Liver (tissue), 9 donors: ENCODE results near the gene AGAP2. TPM values are rescaled to one million over a fixed set of nuclear protein-coding genes. Genes with fewer than 3 reads are reported as not detected.

Experiments
- DNase-seq: peaks from one replicate; pipeline ENCODE4 v3.0.0-alpha.2; 2017; ENCODE audit warnings: low spot score
- H3K27ac ChIP-seq, 2 donors: one replicate each; pipeline ENCODE4 v1.7.0; 2013; ENCODE audit warnings: inconsistent platforms in 2 of 2, low read length in 2 of 2, control low read depth in 1 of 2, low read depth in 1 of 2, mild to moderate bottlenecking in 1 of 2
- H3K27me3 ChIP-seq, 4 donors: one replicate each; pipeline versions ENCODE4 v1.6.1 to v1.7.0; 2013; ENCODE audit warnings: low read length in 3 of 4, inconsistent platforms in 1 of 4, mild to moderate bottlenecking in 1 of 4, moderate library complexity in 1 of 4; ENCODE audit not compliant: control insufficient read depth in 4 of 4, insufficient read depth in 4 of 4
- H3K36me3 ChIP-seq, 4 donors: one replicate each; pipeline versions ENCODE4 v1.6.1 to v1.7.0; 2013; ENCODE audit warnings: low read length in 3 of 4, mild to moderate bottlenecking in 3 of 4, low read depth in 1 of 4, moderate library complexity in 1 of 4; ENCODE audit not compliant: control insufficient read depth in 4 of 4, insufficient read depth in 3 of 4
- H3K4me1 ChIP-seq, 4 donors: one replicate each; pipeline versions ENCODE4 v1.6.1 to v1.7.0; 2013; ENCODE audit warnings: low read length in 3 of 4, mild to moderate bottlenecking in 3 of 4, moderate library complexity in 1 of 4; ENCODE audit not compliant: control insufficient read depth in 4 of 4, insufficient read depth in 4 of 4
- H3K4me3 ChIP-seq, 3 donors: one replicate each; pipeline versions ENCODE4 v1.6.1 to v1.7.0; 2013; ENCODE audit warnings: low read length in 3 of 3, control low read depth in 1 of 3, low read depth in 1 of 3, mild to moderate bottlenecking in 1 of 3
- H3K9ac ChIP-seq, 2 donors: one replicate each; pipeline ENCODE4 v1.7.0; 2013; ENCODE audit warnings: low read length in 2 of 2, mild to moderate bottlenecking in 2 of 2, moderate library complexity in 2 of 2, control low read depth in 1 of 2, low read depth in 1 of 2
- H3K9me3 ChIP-seq, 4 donors: one replicate each; pipeline versions ENCODE4 v1.6.1 to v1.7.0; 2013; ENCODE audit warnings: low read length in 3 of 4; ENCODE audit not compliant: control insufficient read depth in 4 of 4
- ATF3 ChIP-seq: IDR thresholded peaks from 2 replicates; pipeline ENCODE4 v1.6.1; 2016; ENCODE audit warnings: antibody characterized with exemption
- EGR1 ChIP-seq, 2 donors: IDR thresholded peaks; 2 replicates each; pipeline ENCODE4 v1.6.1; 2016 to 2018; ENCODE audit warnings: antibody characterized with exemption in 2 of 2, low read depth in 2 of 2
- FOXA1 ChIP-seq: IDR thresholded peaks from 2 replicates; pipeline ENCODE4 v1.6.1; 2016; ENCODE audit warnings: antibody characterized with exemption
- GABPA ChIP-seq, 2 donors: IDR thresholded peaks in 1 of 2; conservative IDR thresholded peaks in 1 of 2; 2 replicates each; pipeline ENCODE4 v1.6.1; 2016; ENCODE audit warnings: antibody characterized with exemption in 2 of 2, mild to moderate bottlenecking in 1 of 2, moderate library complexity in 1 of 2
- HNF4A ChIP-seq, 2 donors: conservative IDR thresholded peaks; 2 replicates each; pipeline ENCODE4 v1.6.1; 2016; ENCODE audit warnings: antibody characterized with exemption in 2 of 2, mild to moderate bottlenecking in 2 of 2
- JUND ChIP-seq, 2 donors: IDR thresholded peaks; 2 replicates each; pipeline ENCODE4 v1.6.1; 2016; ENCODE audit warnings: antibody characterized with exemption in 2 of 2
- NR2F2 ChIP-seq: IDR thresholded peaks from 2 replicates; pipeline ENCODE4 v1.6.1; 2016; ENCODE audit warnings: antibody characterized with exemption
- RAD21 ChIP-seq, 2 donors: IDR thresholded peaks; 2 replicates each; pipeline ENCODE4 v1.6.1; 2016; ENCODE audit warnings: antibody characterized with exemption in 2 of 2, mild to moderate bottlenecking in 2 of 2
- SP1 ChIP-seq: IDR thresholded peaks from 2 replicates; pipeline ENCODE4 v1.6.1; 2018; ENCODE audit warnings: antibody characterized with exemption, mild to moderate bottlenecking
- TAF1 ChIP-seq: conservative IDR thresholded peaks from 2 replicates; pipeline ENCODE4 v1.6.1; 2016; ENCODE audit warnings: antibody characterized with exemption, mild to moderate bottlenecking
- YY1 ChIP-seq: IDR thresholded peaks from 2 replicates; pipeline ENCODE4 v1.6.1; 2016; ENCODE audit warnings: antibody characterized with exemption, mild to moderate bottlenecking
- WGBS: extraction: QIAGEN DNeasy Blood & Tissue Kit; methylation state at CpG from one replicate; pipeline ENCODE4 v1.1.7; 2013; 5-methylcytosine and 5-hydroxymethylcytosine counted together
- polyA plus RNA-seq, 2 donors: library from polyadenylated mRNA; stranded (reverse) in 1 of 2; unstranded in 1 of 2; fragments of 200-250 nt in 1 of 2; fragments of >200 nt in 1 of 2; fragmentation: Nextera tagmentation in 1 of 2; extraction: Ambion mirVana in 1 of 2; gene quantifications; one replicate each; pipeline versions ENCODE4 v1.2.1 to v1.2.3, GENCODE V29; 2013 to 2015
- total RNA-seq, 2 donors: library from RNA; depleted of rRNA; stranded (reverse); fragments of >200 nt; gene quantifications; one replicate each; pipeline ENCODE4 v1.2.3, GENCODE V29; 2014
- TF ChIP-seq, protein P1 (sequence below): IDR thresholded peaks from 2 replicates; pipeline ENCODE4 v1.6.1; 2016; ENCODE audit warnings: antibody characterized with exemption, mild to moderate bottlenecking
- TF ChIP-seq, protein P2 (sequence below): IDR thresholded peaks from 2 replicates; pipeline ENCODE4 v1.6.1; 2016; ENCODE audit warnings: antibody characterized with exemption
- donor health status: healthy.
- donor health status: healthy.
- donor health status: healthy.
- donor health status: healthy.
- donor health status: healthy.

Gene AGAP2
- total and polyA plus RNA-seq, 4 donors: 0.18 to 1.7 (median 0.64) TPM

- no peak for DNase-seq
- Histone ChIP-seq H3K27ac (no peak overlapping the region), H3K4me3 (no peak overlapping the region), H3K36me3 (no peaks in the 10 kb centered on the region), H3K9ac (no peak overlapping the region), H3K27me3 (peaks cover 0 to 2% (median 0%) of the 10 kb centered on the region in 4 donors), H3K9me3 (no peaks in the 10 kb centered on the region), H3K4me1 (peaks cover 3 to 15% (median 8%) of the 10 kb centered on the region in 4 donors)
- TF ChIP-seq, protein P1, sequence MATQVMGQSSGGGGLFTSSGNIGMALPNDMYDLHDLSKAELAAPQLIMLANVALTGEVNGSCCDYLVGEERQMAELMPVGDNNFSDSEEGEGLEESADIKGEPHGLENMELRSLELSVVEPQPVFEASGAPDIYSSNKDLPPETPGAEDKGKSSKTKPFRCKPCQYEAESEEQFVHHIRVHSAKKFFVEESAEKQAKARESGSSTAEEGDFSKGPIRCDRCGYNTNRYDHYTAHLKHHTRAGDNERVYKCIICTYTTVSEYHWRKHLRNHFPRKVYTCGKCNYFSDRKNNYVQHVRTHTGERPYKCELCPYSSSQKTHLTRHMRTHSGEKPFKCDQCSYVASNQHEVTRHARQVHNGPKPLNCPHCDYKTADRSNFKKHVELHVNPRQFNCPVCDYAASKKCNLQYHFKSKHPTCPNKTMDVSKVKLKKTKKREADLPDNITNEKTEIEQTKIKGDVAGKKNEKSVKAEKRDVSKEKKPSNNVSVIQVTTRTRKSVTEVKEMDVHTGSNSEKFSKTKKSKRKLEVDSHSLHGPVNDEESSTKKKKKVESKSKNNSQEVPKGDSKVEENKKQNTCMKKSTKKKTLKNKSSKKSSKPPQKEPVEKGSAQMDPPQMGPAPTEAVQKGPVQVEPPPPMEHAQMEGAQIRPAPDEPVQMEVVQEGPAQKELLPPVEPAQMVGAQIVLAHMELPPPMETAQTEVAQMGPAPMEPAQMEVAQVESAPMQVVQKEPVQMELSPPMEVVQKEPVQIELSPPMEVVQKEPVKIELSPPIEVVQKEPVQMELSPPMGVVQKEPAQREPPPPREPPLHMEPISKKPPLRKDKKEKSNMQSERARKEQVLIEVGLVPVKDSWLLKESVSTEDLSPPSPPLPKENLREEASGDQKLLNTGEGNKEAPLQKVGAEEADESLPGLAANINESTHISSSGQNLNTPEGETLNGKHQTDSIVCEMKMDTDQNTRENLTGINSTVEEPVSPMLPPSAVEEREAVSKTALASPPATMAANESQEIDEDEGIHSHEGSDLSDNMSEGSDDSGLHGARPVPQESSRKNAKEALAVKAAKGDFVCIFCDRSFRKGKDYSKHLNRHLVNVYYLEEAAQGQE: no peak
- TF ChIP-seq GABPA (IDR thresholded peaks at IDR 0.05 in 1 of 2, conservative IDR thresholded peaks at IDR 0.05 in 1 of 2): no peak
- TF ChIP-seq FOXA1: no peak
- TF ChIP-seq SP1: no peak
- 82% methylated on average over 19 of the region's 19 CpGs for WGBS
Observed at GRCh38 chr12:57731411-57732080, 7.0 kb downstream of the AGAP2 start.

GRCh38 chr12:57730336-57731067 is 8.0 kb downstream of the AGAP2 start:
- no peak for DNase-seq
- no peaks in the 10 kb centered on the region for H3K27me3 ChIP-seq

DNA sequence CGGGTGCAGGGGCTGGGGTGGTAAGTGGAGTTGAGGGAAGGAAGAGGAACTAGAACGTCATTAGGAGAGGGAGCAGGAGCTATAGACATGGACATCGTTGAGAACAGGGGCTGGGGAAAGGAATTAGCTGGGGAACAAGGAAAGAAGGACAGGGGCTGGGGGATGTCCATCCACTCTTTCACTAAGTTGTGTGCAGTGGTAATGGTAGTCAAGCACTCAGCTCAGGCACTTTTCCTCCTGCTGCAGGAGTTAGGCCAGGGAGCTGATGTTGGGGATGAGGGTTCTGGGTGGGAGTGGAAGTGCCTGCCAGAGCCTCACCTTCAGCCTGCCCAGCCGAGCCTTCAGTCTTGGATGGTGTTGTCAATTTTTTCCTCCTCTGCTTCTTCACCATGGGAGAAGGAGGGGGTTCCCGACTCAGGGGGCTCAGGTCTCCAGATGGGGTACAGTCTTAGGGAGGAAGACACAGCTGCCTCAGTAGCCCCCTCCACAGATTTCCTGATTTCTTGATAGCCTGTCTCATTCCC is 9.2 kb downstream of the AGAP2 start:
- Histone ChIP-seq H3K9me3 (no peaks in the 10 kb centered on the region), H3K27ac (no peak overlapping the region), H3K4me1 (peaks cover 0 to 14% (median 9%) of the 10 kb centered on the region in 4 donors), H3K4me3 (no peak overlapping the region), H3K36me3 (no peaks in the 10 kb centered on the region), H3K9ac (no peak overlapping the region), H3K27me3 (no peaks in the 10 kb centered on the region)
- TF ChIP-seq JUND (IDR thresholded peaks at IDR 0.05) (no peak), YY1 (no peak), NR2F2 (no peak), SP1 (no peak), HNF4A (conservative IDR thresholded peaks at IDR 0.05) (no peak), FOXA1 (no peak), RAD21 (IDR thresholded peaks at IDR 0.05) (no peak), TAF1 (no peak), GABPA (IDR thresholded peaks at IDR 0.05 in 1 of 2, conservative IDR thresholded peaks at IDR 0.05 in 1 of 2) (no peak), EGR1 (IDR thresholded peaks at IDR 0.05; ENCODE audit: low read depth in 2 of 2) (no peak)
- TF ChIP-seq, protein P2, sequence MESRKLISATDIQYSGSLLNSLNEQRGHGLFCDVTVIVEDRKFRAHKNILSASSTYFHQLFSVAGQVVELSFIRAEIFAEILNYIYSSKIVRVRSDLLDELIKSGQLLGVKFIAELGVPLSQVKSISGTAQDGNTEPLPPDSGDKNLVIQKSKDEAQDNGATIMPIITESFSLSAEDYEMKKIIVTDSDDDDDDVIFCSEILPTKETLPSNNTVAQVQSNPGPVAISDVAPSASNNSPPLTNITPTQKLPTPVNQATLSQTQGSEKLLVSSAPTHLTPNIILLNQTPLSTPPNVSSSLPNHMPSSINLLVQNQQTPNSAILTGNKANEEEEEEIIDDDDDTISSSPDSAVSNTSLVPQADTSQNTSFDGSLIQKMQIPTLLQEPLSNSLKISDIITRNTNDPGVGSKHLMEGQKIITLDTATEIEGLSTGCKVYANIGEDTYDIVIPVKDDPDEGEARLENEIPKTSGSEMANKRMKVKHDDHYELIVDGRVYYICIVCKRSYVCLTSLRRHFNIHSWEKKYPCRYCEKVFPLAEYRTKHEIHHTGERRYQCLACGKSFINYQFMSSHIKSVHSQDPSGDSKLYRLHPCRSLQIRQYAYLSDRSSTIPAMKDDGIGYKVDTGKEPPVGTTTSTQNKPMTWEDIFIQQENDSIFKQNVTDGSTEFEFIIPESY: no peak
- 58% methylated on average over 5 of the region's 5 CpGs for WGBS
- no peak for DNase-seq

More at GRCh38 chr12:57730336-57731067, 8.0 kb downstream of the AGAP2 start:
- Histone ChIP-seq H3K36me3 (no peaks in the 10 kb centered on the region), H3K27ac (no peak overlapping the region), H3K9ac (no peak overlapping the region), H3K9me3 (no peaks in the 10 kb centered on the region), H3K4me3 (no peak overlapping the region), H3K4me1 (peaks cover 3 to 14% (median 9%) of the 10 kb centered on the region in 4 donors)
- TF ChIP-seq ATF3: no peak
- TF ChIP-seq HNF4A (conservative IDR thresholded peaks at IDR 0.05): no peak
- no peak for TF ChIP-seq FOXA1
- no peak for TF ChIP-seq JUND (IDR thresholded peaks at IDR 0.05)
- TF ChIP-seq SP1: no peak
- WGBS: 83% methylated on average over 13 of the region's 13 CpGs
